Fibroblast of peridontal ligament (primary cell): ENCODE results near the gene RAB10.
"Not testable (repeated sequence)": the region's sequence is repeated elsewhere in the genome, so short reads cannot be mapped to it uniquely, and the experiment has no call there.

Experiments
- DNase-seq: peaks from one replicate; pipeline ENCODE4 v3.0.0-alpha.2; 2010; ENCODE audit errors: extremely low read depth

RAB10 gene

GRCh38 chr2:26157580-26157979, 123.7 kb downstream of the RAB10 start:
- DNase-seq, result no peak

GRCh38 chr2:26161926-26162325, 128.0 kb downstream of the RAB10 start:
- no peak for DNase-seq

GRCh38 chr2:26162963-26163362, 129.1 kb downstream of the RAB10 start:
- no peak for DNase-seq

GRCh38 chr2:26164231-26164630, 130.3 kb downstream of the RAB10 start:
- no peak for DNase-seq

GRCh38 chr2:26164641-26165211, 130.8 kb downstream of the RAB10 start:
- DNase-seq, result no peak

GRCh38 chr2:26165403-26165802, 131.5 kb downstream of the RAB10 start:
- DNase-seq, result no peak

GRCh38 chr2:26166541-26166940, 132.7 kb downstream of the RAB10 start:
- not testable (repeated sequence) for DNase-seq

- no peak for DNase-seq
Observed at GRCh38 chr2:26168785-26169184, 134.9 kb downstream of the RAB10 start.

GRCh38 chr2:26169226-26169625, 135.3 kb downstream of the RAB10 start:
- no peak for DNase-seq

- no peak for DNase-seq
Observed at GRCh38 chr2:26169681-26170414, 136.0 kb downstream of the RAB10 start.

GRCh38 chr2:26170795-26171194, 136.9 kb downstream of the RAB10 start:
- DNase-seq, result no peak

- DNase-seq, result no peak
Observed at GRCh38 chr2:26172189-26172870, 138.4 kb downstream of the RAB10 start.

- DNase-seq, result no peak
Observed at GRCh38 chr2:26172871-26173775, 139.2 kb downstream of the RAB10 start, which contains the start of gene GAREM2. Gene GAREM2, plus strand, starts transcription at chr2:26173088. Its CDS starts 133 bp downstream, at chr2:26173221.

GRCh38 chr2:26173776-26174482, 140.0 kb downstream of the RAB10 start:
- no peak for DNase-seq

- no peak for DNase-seq
Observed at GRCh38 chr2:26174691-26175465, 141.0 kb downstream of the RAB10 start.

- DNase-seq, result no peak
Observed at GRCh38 chr2:26175466-26176278, 141.8 kb downstream of the RAB10 start.

- no peak for DNase-seq
Observed at GRCh38 chr2:26176279-26176615, 142.4 kb downstream of the RAB10 start.

GRCh38 chr2:26177122-26177521, 143.2 kb downstream of the RAB10 start:
- no peak for DNase-seq

- DNase-seq, result no peak
Observed at GRCh38 chr2:26178246-26178645, 144.4 kb downstream of the RAB10 start.
